Uterus (tissue), 4 donors: ENCODE data around the gene TEX264. TPM values are rescaled to one million over a fixed set of nuclear protein-coding genes. Genes with fewer than 3 reads are reported as not detected.
A peak's percentile ranks its signal among the peaks of the same experiment; 100 is the strongest.

Experiments
- DNase-seq, 2 donors: peaks; one replicate each; pipeline ENCODE4 v3.0.0-alpha.2; 2019 to 2020
- H3K27ac ChIP-seq, 2 donors: fragments of 200-600 bp; sonication (generic); 1 replicate in 1 of 2; 2 replicates in 1 of 2; pipeline ENCODE4 v1.5.1; 2016 to 2018
- H3K27me3 ChIP-seq, 2 donors: fragments of 200-600 bp; sonication (generic); one replicate each; pipeline ENCODE4 v1.5.1; 2018 to 2019; ENCODE audit warnings: control low read depth in 1 of 2
- H3K36me3 ChIP-seq, 2 donors: fragments of 200-600 bp; sonication (generic); one replicate each; pipeline ENCODE4 v1.5.1; 2019; ENCODE audit warnings: control low read depth in 1 of 2
- H3K4me1 ChIP-seq, 2 donors: fragments of 200-600 bp; sonication (generic); one replicate each; pipeline ENCODE4 v1.5.1; 2018 to 2019; ENCODE audit warnings: control low read depth in 1 of 2
- H3K4me3 ChIP-seq, 2 donors: fragments of 200-600 bp; sonication (generic); 1 replicate in 1 of 2; 2 replicates in 1 of 2; pipeline ENCODE4 v1.5.1; 2018 to 2019; ENCODE audit warnings: mild to moderate bottlenecking in 1 of 2
- H3K9me3 ChIP-seq, 2 donors: fragments of 200-600 bp; sonication (generic); one replicate each; pipeline ENCODE4 v1.5.1; 2019; ENCODE audit warnings: control low read depth in 1 of 2
- POLR2A ChIP-seq, 2 donors: fragments of 450-650 bp; IDR thresholded peaks; one replicate each; pipeline ENCODE4 v1.6.1; 2016; ENCODE audit warnings: antibody characterized with exemption in 2 of 2, mild to moderate bottlenecking in 1 of 2, moderate library complexity in 1 of 2
- intact Hi-C: fragments of 100-400 bp; cut with DNase I; formaldehyde crosslinking; loops from one replicate; pipeline ENCODE4 v1.15.1; 2023; ENCODE audit warnings: low total_unique reads
- total RNA-seq, 4 donors: library from RNA; depleted of rRNA in 3 of 4; stranded (reverse); fragments of >200 nt in 3 of 4; gene quantifications; one replicate each; pipeline versions ENCODE4 v1.1.0 to v1.2.4, GENCODE V29; 2014 to 2023
- TF ChIP-seq, protein P1 (sequence below), 4 experiments: fragments of 200-600 bp in 2 of 4; fragments of 450-650 bp in 2 of 4; sonication (generic) in 2 of 4; IDR thresholded peaks; one replicate each; pipeline ENCODE4 v1.5.1; 2016 to 2019; ENCODE audit warnings: antibody characterized with exemption in 4 of 4, mild to moderate bottlenecking in 2 of 4, moderate library complexity in 1 of 4
- donor health status: DM: yes; HTN: yes; CAD: no.

The TEX264 gene
- total RNA-seq, 4 donors from 2014 or later, result 35.3 to 74.8 (median 48.8) TPM

DNA sequence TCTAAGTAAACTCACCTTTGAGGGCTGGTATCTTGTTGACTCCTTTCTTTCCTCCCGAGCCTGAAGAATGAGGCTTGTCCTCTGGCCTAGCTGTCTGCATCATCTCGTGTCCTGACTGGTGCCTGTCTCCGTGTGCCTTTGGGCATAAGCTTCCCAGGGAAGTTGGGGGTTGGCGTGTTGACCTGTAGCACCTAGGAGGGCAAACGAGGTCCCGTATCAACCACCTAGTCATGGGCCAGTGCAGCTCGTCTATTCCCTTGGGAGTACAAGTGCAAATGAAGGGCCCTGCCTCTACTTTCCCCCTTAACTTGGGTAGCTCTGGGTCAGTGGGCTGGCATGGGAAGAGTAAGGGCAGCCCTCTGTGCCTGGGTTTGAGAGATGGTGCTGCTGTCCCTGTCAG is 8.7 kb downstream of the TEX264 start:
- Histone ChIP-seq H3K27me3 (no peaks in the 10 kb centered on the region), H3K4me1 (no peaks in the 10 kb centered on the region), H3K4me3 (no peak overlapping the region), H3K27ac (no peak overlapping the region), H3K36me3 (no peaks in the 10 kb centered on the region), H3K9me3 (no peaks in the 10 kb centered on the region)
- TF ChIP-seq, protein P1, sequence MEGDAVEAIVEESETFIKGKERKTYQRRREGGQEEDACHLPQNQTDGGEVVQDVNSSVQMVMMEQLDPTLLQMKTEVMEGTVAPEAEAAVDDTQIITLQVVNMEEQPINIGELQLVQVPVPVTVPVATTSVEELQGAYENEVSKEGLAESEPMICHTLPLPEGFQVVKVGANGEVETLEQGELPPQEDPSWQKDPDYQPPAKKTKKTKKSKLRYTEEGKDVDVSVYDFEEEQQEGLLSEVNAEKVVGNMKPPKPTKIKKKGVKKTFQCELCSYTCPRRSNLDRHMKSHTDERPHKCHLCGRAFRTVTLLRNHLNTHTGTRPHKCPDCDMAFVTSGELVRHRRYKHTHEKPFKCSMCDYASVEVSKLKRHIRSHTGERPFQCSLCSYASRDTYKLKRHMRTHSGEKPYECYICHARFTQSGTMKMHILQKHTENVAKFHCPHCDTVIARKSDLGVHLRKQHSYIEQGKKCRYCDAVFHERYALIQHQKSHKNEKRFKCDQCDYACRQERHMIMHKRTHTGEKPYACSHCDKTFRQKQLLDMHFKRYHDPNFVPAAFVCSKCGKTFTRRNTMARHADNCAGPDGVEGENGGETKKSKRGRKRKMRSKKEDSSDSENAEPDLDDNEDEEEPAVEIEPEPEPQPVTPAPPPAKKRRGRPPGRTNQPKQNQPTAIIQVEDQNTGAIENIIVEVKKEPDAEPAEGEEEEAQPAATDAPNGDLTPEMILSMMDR (IDR thresholded peaks at IDR 0.05), result no peak
- TF ChIP-seq POLR2A (IDR thresholded peaks at IDR 0.05), result no peak
- no peak for DNase-seq
- intact Hi-C loops, result no loop called here

DNA sequence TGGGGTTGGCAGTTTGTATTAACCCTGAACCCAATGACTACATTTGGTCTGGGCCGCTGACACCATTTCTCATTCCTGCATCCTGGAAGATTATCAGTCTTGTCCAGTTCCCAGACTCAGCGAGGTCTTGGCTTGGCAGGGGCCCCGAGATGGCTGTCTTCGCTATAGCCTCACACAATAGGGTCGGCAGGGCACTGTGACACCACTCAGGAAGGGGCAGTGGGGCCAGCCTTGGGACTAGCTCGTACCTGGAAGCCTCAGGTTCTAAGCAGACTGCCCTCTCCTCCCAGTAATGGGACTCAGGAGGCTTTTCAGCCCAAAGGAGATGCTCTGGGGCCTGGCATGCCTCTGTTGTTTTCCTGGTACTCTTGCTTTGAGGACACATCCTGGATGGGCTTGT is 9.1 kb downstream of the TEX264 start:
- TF ChIP-seq, protein P1 (IDR thresholded peaks at IDR 0.05), result no peak
- no peak for TF ChIP-seq POLR2A (IDR thresholded peaks at IDR 0.05)
- DNase-seq, result no peak
- Histone ChIP-seq H3K9me3 (no peaks in the 10 kb centered on the region), H3K4me1 (no peaks in the 10 kb centered on the region), H3K36me3 (no peaks in the 10 kb centered on the region), H3K4me3 (no peak overlapping the region), H3K27ac (no peak overlapping the region), H3K27me3 (no peaks in the 10 kb centered on the region)
- intact Hi-C loops, result no loop called here

DNA sequence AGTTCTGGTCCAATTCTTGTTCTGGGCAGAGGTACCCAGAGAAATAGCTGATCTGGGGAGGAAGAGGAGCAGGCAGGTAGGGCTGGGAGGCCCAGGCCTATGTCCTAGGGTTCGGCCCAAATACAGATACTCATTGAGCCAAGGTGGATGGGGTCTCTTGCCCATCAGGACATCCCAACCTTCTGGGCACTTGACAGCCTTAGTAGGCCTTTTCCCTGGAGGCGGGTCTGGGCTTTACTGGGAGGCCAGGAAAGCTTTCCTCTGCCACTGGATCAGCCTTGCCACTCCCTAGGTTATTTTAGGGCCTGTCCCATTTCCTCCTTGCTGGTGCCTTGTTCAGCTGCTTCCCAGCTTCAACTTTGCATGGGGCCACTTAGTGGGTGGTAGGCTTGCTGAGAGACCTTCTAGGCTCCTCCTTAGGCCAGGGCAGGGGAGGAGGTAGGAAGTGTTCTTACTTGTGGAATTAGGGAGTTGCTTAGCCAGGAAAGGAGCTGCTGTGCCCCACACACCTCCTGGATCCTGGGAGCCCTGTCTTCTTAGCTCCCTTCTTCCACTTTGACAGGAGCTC is 9.7 kb downstream of the TEX264 start:
- no peaks in the 10 kb centered on the region for H3K9me3 ChIP-seq
- intact Hi-C loops, result no loop called here
- H3K27ac ChIP-seq, result peak overlapping the region in 1 of 2 donors; percentile 32
- H3K4me3 ChIP-seq, result no peak overlapping the region
- DNase-seq, result no peak
- H3K27me3 ChIP-seq, result no peaks in the 10 kb centered on the region
- TF ChIP-seq, protein P1 (IDR thresholded peaks at IDR 0.05), result no peak
- TF ChIP-seq POLR2A (IDR thresholded peaks at IDR 0.05), result no peak
- no peaks in the 10 kb centered on the region for H3K4me1 ChIP-seq
- no peaks in the 10 kb centered on the region for H3K36me3 ChIP-seq

DNA sequence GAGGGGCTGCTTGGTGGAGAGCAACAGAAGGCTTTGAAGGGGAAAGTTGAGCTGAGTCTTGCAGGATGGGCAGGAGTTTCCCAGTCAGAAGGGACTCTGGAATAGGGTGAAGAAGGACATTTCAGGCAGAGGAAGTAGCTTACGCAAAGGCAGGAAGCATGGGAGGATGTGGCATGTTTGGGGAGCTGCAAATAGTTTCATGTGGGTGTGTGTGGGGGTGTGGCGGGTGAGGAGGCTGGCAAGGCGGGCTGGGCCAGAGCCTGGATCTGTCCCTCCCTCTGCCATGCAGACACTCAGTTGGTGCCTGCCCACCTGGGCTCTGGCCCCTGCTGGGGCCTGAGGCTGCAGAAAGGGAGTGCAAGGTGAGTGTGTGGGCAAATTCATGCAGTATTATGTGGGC is 10.4 kb downstream of the TEX264 start:
- no peak overlapping the region for H3K27ac ChIP-seq
- H3K4me3 ChIP-seq, result no peak overlapping the region
- DNase-seq, result no peak
- intact Hi-C loops, result no loop called here
- no peaks in the 10 kb centered on the region for H3K9me3 ChIP-seq
- no peaks in the 10 kb centered on the region for H3K4me1 ChIP-seq
- TF ChIP-seq POLR2A (IDR thresholded peaks at IDR 0.05), result no peak
- TF ChIP-seq, protein P1 (IDR thresholded peaks at IDR 0.05), result no peak
- H3K36me3 ChIP-seq, result no peaks in the 10 kb centered on the region
- no peaks in the 10 kb centered on the region for H3K27me3 ChIP-seq

DNA sequence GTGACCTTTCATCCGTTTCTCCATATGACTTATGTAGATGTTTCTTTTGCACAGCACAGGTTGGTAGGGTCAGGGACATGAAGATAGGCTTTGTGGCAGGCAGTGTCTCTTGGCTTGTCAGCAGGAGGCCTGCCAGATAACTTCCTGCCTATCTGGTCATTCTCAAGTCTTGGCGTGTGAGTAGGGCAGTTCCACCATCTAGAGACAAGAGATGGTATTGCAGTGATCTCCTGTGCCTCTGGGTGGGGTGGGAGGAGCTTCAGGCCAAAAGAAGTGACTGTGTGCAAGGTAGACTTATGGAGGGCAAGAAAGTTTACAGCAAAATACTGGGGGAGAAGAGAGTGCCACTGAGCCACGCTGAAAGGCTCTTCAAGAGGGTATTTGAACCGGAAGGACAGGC is 11.0 kb downstream of the TEX264 start:
- Histone ChIP-seq H3K4me3 (no peak overlapping the region), H3K9me3 (no peaks in the 10 kb centered on the region), H3K36me3 (no peaks in the 10 kb centered on the region), H3K27me3 (no peaks in the 10 kb centered on the region), H3K4me1 (no peaks in the 10 kb centered on the region), H3K27ac (no peak overlapping the region)
- peak; percentile 59 to 70 for DNase-seq
- intact Hi-C loops, result no loop called here
- TF ChIP-seq POLR2A (IDR thresholded peaks at IDR 0.05), result no peak
- TF ChIP-seq, protein P1 (IDR thresholded peaks at IDR 0.05), result peak; percentile 55 to 85 (median 77)
